CD4-positive, alpha-beta T cell treated with Interleukin-12 subunit alpha and Interleukin-12 subunit beta, for 1 hour (primary cell): Measurements from ENCODE around the gene TRMT112.

Experiments used
- DNase-seq: peaks from one replicate; pipeline ENCODE4 v3.0.0-alpha.2; 2020

TRMT112 gene

GRCh38 chr11:64290352-64291261, 26.8 kb downstream of the TRMT112 start:
- no peak for DNase-seq

GRCh38 chr11:64289002-64289564, 28.3 kb downstream of the TRMT112 start:
- no peak for DNase-seq

- DNase-seq = no peak
Observed at GRCh38 chr11:64288353-64288750, 29.0 kb downstream of the TRMT112 start.

GRCh38 chr11:64287676-64288352, 29.5 kb downstream of the TRMT112 start:
- DNase-seq = no peak

GRCh38 chr11:64286801-64287159, 30.6 kb downstream of the TRMT112 start:
- DNase-seq = no peak

- DNase-seq = peak; percentile 33
Observed at GRCh38 chr11:64285885-64286800, 31.2 kb downstream of the TRMT112 start.

DNA sequence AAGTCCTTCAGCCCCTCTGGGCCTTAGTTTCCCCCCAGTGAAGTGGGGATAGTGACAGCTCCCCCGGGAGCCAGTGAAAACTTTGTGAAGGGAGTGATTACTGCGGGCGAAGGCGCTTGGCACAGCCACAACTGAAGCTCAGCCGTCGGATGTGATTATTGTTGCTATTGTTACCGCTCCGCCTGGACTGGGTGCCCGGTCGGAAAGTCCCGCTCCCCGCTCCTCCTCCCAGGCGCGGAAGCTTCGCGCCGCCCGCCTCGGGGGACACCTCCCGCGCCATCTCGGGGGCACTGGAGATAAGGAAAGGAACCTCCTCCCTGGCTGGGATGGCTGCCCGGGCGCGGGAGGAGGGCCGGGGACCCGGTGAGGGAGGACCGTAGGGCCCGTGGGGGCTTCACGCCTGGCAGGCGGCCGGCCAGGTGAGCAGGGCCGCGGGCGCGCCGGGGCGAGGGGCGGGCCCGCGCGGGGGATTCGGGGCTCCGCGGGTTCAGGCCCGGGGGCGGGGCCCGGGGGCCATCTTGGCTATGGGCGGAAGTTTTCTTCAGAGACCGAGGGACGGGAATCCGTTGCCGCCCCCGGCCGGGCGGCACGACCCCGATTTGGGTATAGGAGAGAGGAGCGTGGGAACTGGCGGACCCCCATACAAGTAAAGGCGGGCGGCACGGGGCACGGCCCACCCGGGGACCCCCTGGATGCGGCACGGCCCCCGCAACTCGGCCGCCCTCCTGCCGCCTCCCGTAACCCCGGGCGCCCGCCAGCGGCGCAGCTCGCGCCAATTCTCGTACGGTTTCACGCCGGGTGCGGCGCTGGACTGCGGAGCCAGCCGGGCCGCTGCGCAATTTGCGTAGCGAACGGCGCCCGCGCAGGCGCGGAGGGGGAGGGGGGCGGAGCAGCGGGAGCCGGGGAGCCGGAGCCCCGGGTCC, 32.1 kb downstream of the TRMT112 start, which contains the start of gene GPR137:
GPR137 (plus strand) TSS at position 887 of the 923 bp plus-strand sequence. CDS start 677 bp downstream, outside the sequence.
- DNase-seq = peak; percentile 92

DNA sequence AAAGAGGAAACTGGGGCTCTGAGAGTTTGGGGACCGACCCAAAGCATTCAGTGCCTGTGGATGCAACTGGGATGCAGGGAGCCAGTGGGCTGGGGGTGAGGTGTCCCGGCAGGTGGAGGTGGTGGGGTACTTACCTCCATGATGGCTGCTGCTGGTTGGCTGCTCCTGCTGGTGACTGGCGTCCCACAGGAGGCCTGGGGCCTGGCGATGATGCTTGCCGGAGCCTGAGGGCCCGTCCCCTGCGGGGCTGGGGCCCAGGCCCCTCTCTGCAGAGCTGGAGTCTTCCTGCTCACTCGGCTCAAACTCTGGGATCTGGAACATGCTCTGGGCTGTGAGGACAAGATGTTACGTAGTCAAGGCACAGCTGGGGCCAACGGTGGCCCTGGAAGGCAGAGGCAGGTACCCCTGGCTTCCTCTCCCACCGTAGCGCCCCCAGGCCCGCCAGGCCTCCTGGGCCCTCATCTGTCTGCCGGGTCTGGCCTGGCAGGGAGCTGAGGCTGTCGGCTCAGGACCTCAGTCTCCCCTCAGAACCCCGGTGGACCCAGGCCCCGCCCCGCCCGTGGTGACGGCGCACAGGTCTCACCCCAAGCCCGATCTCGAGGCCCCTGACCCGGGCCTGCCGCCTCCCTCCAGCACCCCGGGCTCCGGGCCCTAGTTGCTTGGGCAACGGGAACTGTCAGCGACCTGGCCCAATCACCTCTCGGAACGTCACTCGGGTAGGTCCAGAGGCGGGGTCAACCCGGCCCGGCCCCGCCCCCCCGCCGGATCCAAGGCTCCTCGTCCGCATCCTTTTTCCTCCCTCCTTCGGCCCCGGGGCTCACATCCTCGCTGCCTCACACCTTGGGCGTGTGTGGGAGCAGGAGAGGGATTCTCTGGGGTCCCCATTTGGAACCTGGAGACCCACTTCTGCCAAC, 33.1 kb downstream of the TRMT112 start, which contains the start of gene BAD:
BAD (minus strand) TSS at position 618 of the 914 bp plus-strand sequence; CDS start at position 321, 297 bp downstream.
- peak; percentile 96 for DNase-seq

DNA sequence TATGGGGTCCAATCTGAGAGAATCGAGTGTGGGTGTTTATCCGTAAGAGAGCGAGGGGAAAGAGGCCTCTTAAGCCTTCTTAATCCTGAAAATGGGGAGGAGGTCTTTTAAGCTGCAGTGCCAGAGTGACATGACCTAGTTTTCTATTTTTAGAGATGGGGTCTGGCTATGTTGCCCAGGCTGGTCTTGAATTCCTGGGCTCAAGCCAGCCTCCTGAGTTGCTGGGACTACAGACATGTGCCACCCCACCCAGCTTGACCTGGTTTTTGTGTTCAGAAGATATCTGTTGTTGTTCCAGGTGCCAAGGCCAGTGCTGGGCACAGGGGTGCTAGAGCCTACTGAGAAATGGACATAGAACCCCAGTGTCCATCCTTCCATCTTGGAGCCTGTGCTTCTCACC, 34.3 kb downstream of the TRMT112 start:
- DNase-seq = no peak

- DNase-seq = no peak
Observed at GRCh38 chr11:64281957-64282770, 35.2 kb downstream of the TRMT112 start.

GRCh38 chr11:64278576-64279190, 38.7 kb downstream of the TRMT112 start:
- DNase-seq = no peak

GRCh38 chr11:64276653-64277431, 40.5 kb downstream of the TRMT112 start:
- DNase-seq = no peak

DNA sequence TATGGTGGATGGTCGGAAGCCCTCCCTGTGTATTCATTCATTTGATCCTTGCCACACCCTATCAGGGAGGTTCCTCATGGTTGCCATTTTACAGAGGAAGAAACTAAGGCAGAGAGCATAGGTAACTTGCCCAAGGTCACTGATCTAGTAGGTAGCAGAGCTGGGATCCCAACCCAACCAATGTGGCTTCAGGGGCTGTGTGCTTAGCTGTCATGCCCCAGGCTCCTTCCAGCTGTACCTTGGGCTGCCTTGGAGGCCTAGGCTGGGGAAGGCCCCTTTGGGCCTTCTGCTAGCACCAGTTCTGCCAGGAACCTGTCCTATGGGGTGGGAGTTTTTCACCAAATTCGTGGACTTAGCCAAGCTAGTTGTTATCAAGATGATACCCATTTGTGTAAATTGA, 41.5 kb downstream of the TRMT112 start:
- no peak for DNase-seq

DNA sequence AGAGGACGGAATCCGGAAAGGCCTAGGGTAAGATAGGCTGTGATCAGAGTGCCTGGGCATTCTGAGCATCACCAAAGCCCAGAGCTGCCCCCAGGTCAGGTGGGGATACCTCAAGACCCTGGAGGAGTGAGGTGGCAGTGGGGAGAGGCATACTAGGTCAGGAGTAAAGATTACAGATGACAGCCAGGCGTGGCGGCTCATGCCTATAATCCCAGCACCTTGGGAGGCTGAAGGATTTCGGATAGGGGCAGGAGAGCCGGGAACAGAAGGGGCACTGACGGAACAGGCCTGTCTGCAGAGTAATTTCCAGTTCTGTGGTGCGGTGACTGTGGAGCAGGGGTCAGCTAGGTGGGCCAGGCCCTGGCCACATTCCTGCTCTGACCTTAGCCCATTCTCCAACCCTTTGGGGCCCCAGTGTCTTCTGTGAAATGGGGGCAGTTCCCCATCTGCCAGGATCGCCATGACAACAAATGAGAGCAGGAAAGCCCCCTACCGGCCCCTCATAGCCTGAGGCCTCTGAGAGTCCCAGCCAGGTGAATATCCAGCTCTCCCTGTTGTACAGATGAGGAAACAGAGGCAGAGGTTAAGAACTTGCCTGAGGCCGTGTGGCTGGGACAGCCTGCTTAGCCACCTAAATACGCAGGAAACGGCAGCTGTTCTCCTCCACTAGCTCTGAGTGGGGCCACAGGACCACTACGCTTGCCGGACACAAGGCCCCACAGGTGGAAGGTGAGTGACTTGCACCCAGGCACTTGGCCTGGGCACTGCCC, 42.1 kb downstream of the TRMT112 start:
- DNase-seq = no peak

DNA sequence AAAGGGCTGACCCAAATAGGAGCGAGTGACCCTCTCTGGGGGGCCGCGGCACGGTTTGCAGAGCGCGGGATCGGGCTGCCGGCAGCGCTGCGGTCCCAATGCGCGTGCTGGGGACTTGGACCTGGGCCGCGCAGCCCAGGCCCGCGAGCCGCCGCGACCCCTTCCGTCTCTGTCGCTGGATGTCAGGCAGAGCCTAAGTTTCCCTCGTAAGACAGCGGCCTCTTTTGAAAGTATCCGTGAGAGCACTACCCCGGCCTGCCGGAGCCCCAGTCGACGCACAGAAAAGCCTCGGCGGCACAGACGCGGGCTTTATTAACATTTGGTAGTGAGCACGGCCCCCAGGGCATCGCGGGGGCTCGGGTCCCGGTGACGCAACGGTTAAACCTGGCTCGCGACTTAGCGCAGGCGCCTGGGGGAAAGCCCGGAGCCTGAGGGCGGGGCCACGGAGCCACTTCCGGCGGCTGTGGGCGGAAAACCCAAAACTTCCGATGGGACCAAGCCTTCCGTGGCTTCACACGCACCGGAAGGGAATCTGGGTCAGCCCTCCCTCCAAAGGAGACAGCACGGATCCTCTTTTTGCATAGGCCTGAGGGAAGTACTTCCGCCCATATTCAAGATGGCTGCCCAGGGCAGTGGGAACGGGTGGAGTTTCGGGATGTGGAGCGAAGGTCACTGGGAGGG, 47.7 kb downstream of the TRMT112 start:
- peak; percentile 98 for DNase-seq

DNA sequence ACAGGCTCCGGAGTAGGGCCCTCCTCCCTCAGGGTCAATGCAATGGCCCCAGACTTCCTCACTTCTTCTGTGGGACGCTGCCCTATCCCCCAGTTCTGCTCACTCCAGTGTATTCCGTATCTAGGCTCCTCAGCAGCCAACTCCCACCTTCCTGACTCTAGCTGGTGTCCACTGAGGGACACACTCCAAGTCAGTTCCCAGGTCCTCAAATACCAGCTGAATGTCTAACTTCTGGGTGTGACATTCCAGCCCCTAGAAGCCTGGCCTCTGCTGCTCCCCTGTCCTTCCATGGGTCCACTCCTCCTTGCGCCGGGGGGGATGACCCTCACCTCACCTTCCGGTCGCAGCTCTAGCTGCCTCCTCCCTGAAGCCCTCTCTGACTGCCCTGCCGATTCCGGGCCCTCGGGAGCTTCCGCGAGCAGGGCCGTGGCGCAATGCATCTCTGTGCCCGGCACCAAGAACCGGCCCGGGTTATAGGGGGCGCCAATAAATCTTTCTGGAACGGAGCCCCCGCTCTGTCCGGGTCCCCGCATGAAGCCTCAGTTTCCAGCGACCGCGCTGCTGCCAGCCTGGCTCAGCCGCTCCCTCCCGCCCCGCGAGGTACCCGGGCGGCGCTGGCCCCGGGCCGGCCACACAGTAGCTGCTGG, 48.3 kb downstream of the TRMT112 start:
- peak; percentile 38 for DNase-seq
